IMR-90 (cell line): Measurements from ENCODE around the gene RCBTB1. TPM values are rescaled to one million over a fixed set of nuclear protein-coding genes. Genes with fewer than 3 reads are reported as not detected.

Experiments used
- ATAC-seq: fragments of 200-7000 bp; cut with Tn5 transposase; 2 replicates; pipeline ENCODE4 v1.9.1; 2020; ENCODE audit warnings: low read depth, mild to moderate bottlenecking, moderate library complexity
- BruUV-seq: library from RNA; stranded (reverse); fragments of 400-500 nt; replicated peaks from 2 replicates; lab custom pipeline; 2021; lab: Mats Ljungman, UMichigan
- CTCF ChIA-PET: fragments of 300-600 bp; formaldehyde crosslinking; extraction: SDS; loops from one replicate; lab custom pipeline; 2021; ENCODE audit warnings: antibody characterized with exemption; lab: Yijun Ruan, JAX
- POLR2A ChIA-PET: fragments of 300-600 bp; sonication (Branson Sonifier 250); formaldehyde crosslinking; loops from one replicate; lab custom pipeline; 2022; ENCODE audit warnings: antibody characterized with exemption; ENCODE audit not compliant: unreplicated experiment; lab: Charles Lee
- DNase-seq: peaks from one replicate; pipeline ENCODE4 v3.0.0; 2013
- H2AFZ ChIP-seq: replicated peaks from 2 replicates; pipeline ENCODE3; 2013; ENCODE audit warnings: low read length, mild to moderate bottlenecking; ENCODE audit not compliant: poor library complexity
- H2AK5ac ChIP-seq: 2 replicates; pipeline ENCODE4 v1.6.1; 2013; ENCODE audit warnings: low read depth, low read length, inconsistent platforms
- H2AK9ac ChIP-seq: replicated peaks from 2 replicates; pipeline ENCODE3; 2013; ENCODE audit warnings: mild to moderate bottlenecking, low read depth, low read length, moderate library complexity; ENCODE audit not compliant: poor library complexity
- H2BK120ac ChIP-seq: 2 replicates; pipeline ENCODE4 v1.6.1; 2013; ENCODE audit warnings: low read depth, low read length, inconsistent platforms
- H2BK15ac ChIP-seq: 3 replicates; pipeline ENCODE4 v1.6.1; 2013; ENCODE audit warnings: low read depth, low read length, inconsistent platforms
- H2BK20ac ChIP-seq: 2 replicates; pipeline ENCODE4 v1.6.1; 2013; ENCODE audit warnings: low read depth, mild to moderate bottlenecking, inconsistent platforms, low read length, moderate library complexity
- H2BK5ac ChIP-seq: 2 replicates; pipeline ENCODE4 v1.6.1; 2013; ENCODE audit warnings: mild to moderate bottlenecking, low read depth, low read length, inconsistent platforms; ENCODE audit not compliant: poor library complexity, severe bottlenecking
- H3K14ac ChIP-seq: replicated peaks from 2 replicates; pipeline ENCODE4 v1.6.1; 2013; ENCODE audit warnings: low read depth, low read length, inconsistent platforms
- H3K18ac ChIP-seq: 2 replicates; pipeline ENCODE4 v1.6.1; 2013; ENCODE audit warnings: low read depth, low read length, control low read depth
- H3K23ac ChIP-seq: 2 replicates; pipeline ENCODE4 v1.6.1; 2013; ENCODE audit warnings: low read depth, low read length, inconsistent platforms
- H3K27ac ChIP-seq: 2 replicates; pipeline ENCODE4 v1.5.1; 2013; ENCODE audit warnings: mild to moderate bottlenecking, control low read depth, low read length; ENCODE audit not compliant: insufficient read depth
- H3K27me3 ChIP-seq: 2 replicates; pipeline ENCODE4 v1.6.1; 2013; ENCODE audit warnings: low read length; ENCODE audit not compliant: control insufficient read depth, insufficient read depth
- H3K36me3 ChIP-seq: 2 replicates; pipeline ENCODE4 v1.6.1; 2013; ENCODE audit warnings: low read length, mixed read lengths; ENCODE audit not compliant: control insufficient read depth, insufficient read depth
- H3K4ac ChIP-seq: 2 replicates; pipeline ENCODE4 v1.6.1; 2013; ENCODE audit warnings: low read depth, low read length, inconsistent platforms
- H3K4me1 ChIP-seq: 2 replicates; pipeline ENCODE4 v1.6.1; 2013; ENCODE audit warnings: low read length, mixed read lengths; ENCODE audit not compliant: control insufficient read depth, insufficient read depth
- H3K4me2 ChIP-seq: 2 replicates; pipeline ENCODE4 v1.6.1; 2013; ENCODE audit warnings: low read depth, mild to moderate bottlenecking, control low read depth, low read length, moderate library complexity
- H3K4me3 ChIP-seq: 2 replicates; pipeline ENCODE4 v1.5.1; 2013; ENCODE audit warnings: low read depth, mild to moderate bottlenecking, control low read depth, low read length, moderate library complexity; ENCODE audit not compliant: insufficient read depth
- H3K56ac ChIP-seq: 2 replicates; pipeline ENCODE4 v1.6.1; 2013; ENCODE audit warnings: low read length, inconsistent platforms; ENCODE audit not compliant: insufficient read depth; ENCODE audit errors: extremely low read depth
- H3K79me1 ChIP-seq, 2 experiments: 2 replicates each; pipeline ENCODE4 v1.6.1; 2013; ENCODE audit warnings: low read length in 2 of 2, inconsistent platforms in 1 of 2, low read depth in 1 of 2
- H3K9ac ChIP-seq: 2 replicates; pipeline ENCODE4 v1.6.1; 2013; ENCODE audit warnings: low read depth, low read length, control low read depth
- H3K9me1 ChIP-seq: 2 replicates; pipeline ENCODE4 v1.6.1; 2013; ENCODE audit warnings: low read length, inconsistent platforms; ENCODE audit not compliant: insufficient read depth
- H3K9me3 ChIP-seq: 2 replicates; pipeline ENCODE4 v1.6.1; 2013; ENCODE audit warnings: low read length; ENCODE audit not compliant: control insufficient read depth, insufficient read depth
- H4K20me1 ChIP-seq: 2 replicates; pipeline ENCODE4 v1.6.1; 2013; ENCODE audit warnings: low read length, inconsistent platforms; ENCODE audit not compliant: insufficient read depth
- H4K5ac ChIP-seq: 2 replicates; pipeline ENCODE4 v1.6.1; 2013; ENCODE audit warnings: mild to moderate bottlenecking, low read depth, low read length, control low read depth
- H4K8ac ChIP-seq, 2 experiments: 2 replicates each; pipeline ENCODE4 v1.6.1; 2013; ENCODE audit warnings: low read depth in 2 of 2, low read length in 2 of 2, control low read depth in 1 of 2, inconsistent platforms in 1 of 2
- H4K91ac ChIP-seq: 2 replicates; pipeline ENCODE4 v1.6.1; 2013; ENCODE audit warnings: low read depth, low read length, inconsistent platforms; ENCODE audit not compliant: insufficient read depth
- BHLHE40 ChIP-seq: fragments of 150-350 bp; IDR thresholded peaks from 2 replicates; pipeline ENCODE4 v1.6.1; 2016; ENCODE audit warnings: mild to moderate bottlenecking, low read depth, low read length
- CEBPB ChIP-seq: IDR thresholded peaks from 2 replicates; pipeline ENCODE4 v1.6.1; 2012; ENCODE audit warnings: low read depth, low read length, improper control_type of control experiment
- CHD1 ChIP-seq: IDR thresholded peaks from 2 replicates; pipeline ENCODE4 v1.6.1; 2012; ENCODE audit warnings: low read depth, low read length, improper control_type of control experiment
- FOS ChIP-seq: fragments of 150-350 bp; IDR thresholded peaks from 2 replicates; pipeline ENCODE4 v1.6.1; 2016; ENCODE audit warnings: low read depth, low read length
- MAFK ChIP-seq: IDR thresholded peaks from 2 replicates; pipeline ENCODE4 v1.6.1; 2012; ENCODE audit warnings: low read depth, low read length, improper control_type of control experiment
- MXI1 ChIP-seq: IDR thresholded peaks from 2 replicates; pipeline ENCODE4 v1.6.1; 2012; ENCODE audit warnings: low read depth, mild to moderate bottlenecking, low read length, moderate library complexity, borderline replicate concordance
- NFE2L2 ChIP-seq: fragments of 150-350 bp; IDR thresholded peaks from 2 replicates; pipeline ENCODE4 v1.6.1; 2016; ENCODE audit warnings: low read depth, mild to moderate bottlenecking, low read length
- POLR2A ChIP-seq: IDR thresholded peaks from 2 replicates; pipeline ENCODE4 v1.6.1; 2012; ENCODE audit warnings: mild to moderate bottlenecking, low read depth, low read length
- RAD21 ChIP-seq: IDR thresholded peaks from 2 replicates; pipeline ENCODE4 v1.6.1; 2012; ENCODE audit warnings: low read length, improper control_type of control experiment
- RCOR1 ChIP-seq: IDR thresholded peaks from 2 replicates; pipeline ENCODE4 v1.6.1; 2012; ENCODE audit warnings: mild to moderate bottlenecking, low read length, improper control_type of control experiment; ENCODE audit not compliant: insufficient replicate concordance
- RFX5 ChIP-seq: IDR thresholded peaks from 2 replicates; pipeline ENCODE4 v1.8.0; 2012; ENCODE audit warnings: low read depth, mild to moderate bottlenecking, low read length, moderate library complexity
- SMC3 ChIP-seq: fragments of 150-350 bp; IDR thresholded peaks from 2 replicates; pipeline ENCODE4 v1.6.1; 2016; ENCODE audit warnings: low read depth, mild to moderate bottlenecking, antibody characterized with exemption, low read length, moderate library complexity
- WGBS, 2 experiments: methylation state at CpG; one replicate each; pipeline versions ENCODE4 v1.1.5 to v1.1.7; 2013; ENCODE audit warnings: missing lambda C conversion rate in 2 of 2; ENCODE audit not compliant: insufficient read length in 1 of 2; ENCODE audit errors: extremely low coverage in 2 of 2; 5-methylcytosine and 5-hydroxymethylcytosine counted together
- dilution Hi-C: fragments of 300-500 bp; cut with HindIII; formaldehyde crosslinking; loops from one replicate; pipeline ENCODE4 v1.14.3; 2018; ENCODE audit warnings: low sequenced_read_pairs; ENCODE audit not compliant: unreplicated experiment
- in situ Hi-C: fragments of 300-500 bp; cut with MboI; formaldehyde crosslinking; loops from 3 replicates; pipeline ENCODE4 v1.14.3; 2019; ENCODE audit warnings: low sequenced_read_pairs, inconsistent platforms, mixed read lengths
- intact Hi-C: fragments of 100-400 bp; cut with micrococcal nuclease; formaldehyde crosslinking; loops from 2 replicates; pipeline ENCODE4 v1.10.0; 2022
- polyA plus RNA-seq, 3 experiments: library from polyadenylated mRNA; depleted of rRNA; stranded (reverse); fragments of >200 nt; gene quantifications; 2 replicates each; pipeline ENCODE4 v1.2.3, GENCODE V29; 2012; ENCODE audit warnings: low replicate concordance in 1 of 3
- total RNA-seq: library from RNA; depleted of rRNA; stranded (reverse); fragments of >200 nt; gene quantifications from 2 replicates; pipeline ENCODE4 v1.2.3, GENCODE V29; 2012
- TF ChIP-seq, protein P1 (sequence below): fragments of 150-350 bp; IDR thresholded peaks from 2 replicates; pipeline ENCODE4 v1.6.1; 2017; ENCODE audit warnings: mild to moderate bottlenecking, antibody characterized with exemption, low read length, low read depth
- TF ChIP-seq, protein P2 (sequence below): conservative IDR thresholded peaks from 2 replicates; pipeline ENCODE4 v1.5.1; 2012; ENCODE audit warnings: mild to moderate bottlenecking, low read depth, low read length, improper control_type of control experiment
- TF ChIP-seq, protein P3 (sequence below): fragments of 150-350 bp; IDR thresholded peaks from 2 replicates; pipeline ENCODE4 v1.6.1; 2016; ENCODE audit warnings: low read depth, mild to moderate bottlenecking, low read length, moderate library complexity, borderline replicate concordance

The RCBTB1 gene
- total and polyA plus RNA-seq, 2 of the 4 experiments (the other 2 are of a cell fraction), result 11.3 to 11.6 TPM

DNA sequence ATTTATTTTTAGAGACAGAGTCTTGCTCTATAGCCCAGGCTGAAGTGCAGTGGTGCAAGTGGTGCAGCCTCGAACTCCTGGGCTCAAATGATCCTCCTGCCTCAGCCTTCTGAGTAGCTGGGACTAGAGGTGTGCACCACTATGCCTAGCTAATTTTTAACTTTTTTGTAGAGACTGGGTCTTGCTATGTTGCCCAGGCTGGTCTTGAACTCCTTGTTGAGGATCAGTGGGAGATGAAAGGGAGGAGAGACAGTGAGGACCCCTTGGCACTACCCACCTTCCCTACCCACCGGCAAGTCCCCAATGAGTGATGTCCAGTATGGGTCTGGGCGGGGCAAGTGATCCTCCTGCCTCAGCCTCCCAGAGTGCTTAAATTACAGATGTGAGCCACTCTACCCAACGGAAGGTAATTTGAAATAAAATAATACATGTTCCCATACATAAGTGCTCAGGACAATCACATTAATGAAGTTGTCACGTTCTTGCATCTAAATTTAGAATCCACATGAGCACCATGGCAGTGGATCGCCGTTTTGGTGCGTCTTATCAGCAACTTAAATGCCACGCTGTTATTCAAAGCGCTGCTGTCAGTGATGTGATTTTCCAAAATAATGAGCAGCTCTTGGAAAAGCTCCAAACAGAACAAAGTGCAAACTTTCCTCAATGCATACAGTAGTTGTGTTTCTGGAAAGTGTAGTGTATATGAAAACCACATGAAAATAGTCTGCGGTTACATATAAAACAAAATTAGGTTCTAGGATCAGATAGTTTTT, 37.0 kb upstream of the RCBTB1 start:
- 20% methylated on average over 5 of the region's 11 CpGs; no CpG with 5 or more reads in 1 of the 2 experiments for WGBS, 2 experiments
- DNase-seq, result no peak
- TF ChIP-seq CEBPB, result no peak
- no peak for TF ChIP-seq NFE2L2
- no peak for TF ChIP-seq MXI1
- TF ChIP-seq MAFK, result no peak
- no peak for TF ChIP-seq RAD21
- TF ChIP-seq POLR2A, result no peak
- TF ChIP-seq RFX5, result no peak
- no peak for TF ChIP-seq CHD1
- no peak for TF ChIP-seq RCOR1
- TF ChIP-seq, protein P1, sequence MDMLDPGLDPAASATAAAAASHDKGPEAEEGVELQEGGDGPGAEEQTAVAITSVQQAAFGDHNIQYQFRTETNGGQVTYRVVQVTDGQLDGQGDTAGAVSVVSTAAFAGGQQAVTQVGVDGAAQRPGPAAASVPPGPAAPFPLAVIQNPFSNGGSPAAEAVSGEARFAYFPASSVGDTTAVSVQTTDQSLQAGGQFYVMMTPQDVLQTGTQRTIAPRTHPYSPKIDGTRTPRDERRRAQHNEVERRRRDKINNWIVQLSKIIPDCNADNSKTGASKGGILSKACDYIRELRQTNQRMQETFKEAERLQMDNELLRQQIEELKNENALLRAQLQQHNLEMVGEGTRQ, result no peak
- TF ChIP-seq BHLHE40, result no peak
- TF ChIP-seq FOS, result no peak
- no peak for TF ChIP-seq SMC3
- TF ChIP-seq, protein P2, sequence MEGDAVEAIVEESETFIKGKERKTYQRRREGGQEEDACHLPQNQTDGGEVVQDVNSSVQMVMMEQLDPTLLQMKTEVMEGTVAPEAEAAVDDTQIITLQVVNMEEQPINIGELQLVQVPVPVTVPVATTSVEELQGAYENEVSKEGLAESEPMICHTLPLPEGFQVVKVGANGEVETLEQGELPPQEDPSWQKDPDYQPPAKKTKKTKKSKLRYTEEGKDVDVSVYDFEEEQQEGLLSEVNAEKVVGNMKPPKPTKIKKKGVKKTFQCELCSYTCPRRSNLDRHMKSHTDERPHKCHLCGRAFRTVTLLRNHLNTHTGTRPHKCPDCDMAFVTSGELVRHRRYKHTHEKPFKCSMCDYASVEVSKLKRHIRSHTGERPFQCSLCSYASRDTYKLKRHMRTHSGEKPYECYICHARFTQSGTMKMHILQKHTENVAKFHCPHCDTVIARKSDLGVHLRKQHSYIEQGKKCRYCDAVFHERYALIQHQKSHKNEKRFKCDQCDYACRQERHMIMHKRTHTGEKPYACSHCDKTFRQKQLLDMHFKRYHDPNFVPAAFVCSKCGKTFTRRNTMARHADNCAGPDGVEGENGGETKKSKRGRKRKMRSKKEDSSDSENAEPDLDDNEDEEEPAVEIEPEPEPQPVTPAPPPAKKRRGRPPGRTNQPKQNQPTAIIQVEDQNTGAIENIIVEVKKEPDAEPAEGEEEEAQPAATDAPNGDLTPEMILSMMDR, result no peak
- TF ChIP-seq, protein P3, sequence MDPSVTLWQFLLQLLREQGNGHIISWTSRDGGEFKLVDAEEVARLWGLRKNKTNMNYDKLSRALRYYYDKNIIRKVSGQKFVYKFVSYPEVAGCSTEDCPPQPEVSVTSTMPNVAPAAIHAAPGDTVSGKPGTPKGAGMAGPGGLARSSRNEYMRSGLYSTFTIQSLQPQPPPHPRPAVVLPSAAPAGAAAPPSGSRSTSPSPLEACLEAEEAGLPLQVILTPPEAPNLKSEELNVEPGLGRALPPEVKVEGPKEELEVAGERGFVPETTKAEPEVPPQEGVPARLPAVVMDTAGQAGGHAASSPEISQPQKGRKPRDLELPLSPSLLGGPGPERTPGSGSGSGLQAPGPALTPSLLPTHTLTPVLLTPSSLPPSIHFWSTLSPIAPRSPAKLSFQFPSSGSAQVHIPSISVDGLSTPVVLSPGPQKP, result no peak

More for the DNA sequence above, 37.0 kb upstream of the RCBTB1 start:
- ChIA-PET POLR2A (no interaction called here), CTCF (no interaction called here)
- Histone ChIP-seq H3K9me1 (peaks cover 4% of the 10 kb centered on the region; the same call in 1 of the 2 replicates), H3K27ac (no peak overlapping the region), H3K4me3 (no peak overlapping the region), H3K14ac (no peak overlapping the region), H4K20me1 (no peaks in the 10 kb centered on the region), H3K27me3 (no peaks in the 10 kb centered on the region), H2BK5ac (no peak overlapping the region), H3K4me1 (peaks cover 7% of the 10 kb centered on the region; the same call in 1 of the 2 replicates), H3K4me2 (no peak overlapping the region; the same call in 1 of the 2 replicates), H3K23ac (no peak overlapping the region), H3K9ac (no peak overlapping the region), H4K5ac (no peak overlapping the region), H4K91ac (no peak overlapping the region), H4K8ac (no peak overlapping the region), H2BK15ac (no peak overlapping the region), H2BK120ac (no peak overlapping the region), H3K56ac (no peak overlapping the region), H3K79me1 (no peaks in the 10 kb centered on the region), H3K36me3 (no peaks in the 10 kb centered on the region), H3K18ac (no peak overlapping the region), H3K9me3 (no peaks in the 10 kb centered on the region), H2AK9ac (no peak overlapping the region), H2AK5ac (no peak overlapping the region), H2AFZ (no peak overlapping the region), H2BK20ac (no peak overlapping the region), H3K4ac (no peak overlapping the region)
- no TSS peak for BruUV-seq
- intact Hi-C loops, result no loop called here
- in situ Hi-C loops, result no loop called here
- dilution Hi-C loops, result no loop called here
- ATAC-seq, result no peak
